A549 (cell line): ENCODE measurements around the gene MRPL9. TPM values are rescaled to one million over a fixed set of nuclear protein-coding genes. Genes with fewer than 3 reads are reported as not detected.
A peak's percentile ranks its signal among the peaks of the same experiment; 100 is the strongest.

ENCODE experiments used
- ATAC-seq, 2 experiments: fragments of 200-7000 bp in 1 of 2; fragments of >200 bp in 1 of 2; cut with Nextera tagmentation in 1 of 2; cut with Tn5 transposase in 1 of 2; 3 replicates each; pipeline versions ENCODE4 v1.8.0 to v1.9.1; 2018 to 2020; ENCODE audit warnings: mild to moderate bottlenecking in 1 of 2, moderate library complexity in 1 of 2
- CTCF ChIA-PET: fragments of 300-600 bp; sonication (Branson Sonifier 250); formaldehyde crosslinking; extraction: SDS; loops from one replicate; lab custom pipeline; 2021; ENCODE audit warnings: antibody characterized with exemption, inconsistent platforms; lab: Yijun Ruan, JAX
- POLR2A ChIA-PET: fragments of 350-600 bp; formaldehyde crosslinking; extraction: SDS; loops from one replicate; lab custom pipeline; 2021; ENCODE audit warnings: antibody characterized with exemption, inconsistent platforms; lab: Yijun Ruan, JAX
- DNase-seq, 2 experiments: peaks; one replicate each; pipeline versions ENCODE4 v3.0.0 to v3.0.0-alpha.2; 2011 to 2016; ENCODE audit warnings: low read depth in 1 of 2, low spot score in 1 of 2
- FAIRE-seq: peaks from 2 replicates; lab custom pipeline; 2011; peaks lifted over from hg19 to GRCh38; lab: Jason Lieb, UNC
- H3K27ac ChIP-seq, 2 experiments: fragments of >200 bp; sonication (Bioruptor Twin); formaldehyde crosslinking; 3 replicates each; pipeline ENCODE4 v1.5.1; 2016 to 2017
- H3K4me1 ChIP-seq: fragments of >200 bp; sonication (Bioruptor Twin); formaldehyde crosslinking; 3 replicates; pipeline ENCODE4 v1.6.1; 2016
- H3K4me2 ChIP-seq: fragments of >200 bp; sonication (Bioruptor Twin); formaldehyde crosslinking; 3 replicates; pipeline ENCODE4 v1.6.1; 2016
- H3K4me3 ChIP-seq: fragments of >200 bp; sonication (Bioruptor Twin); formaldehyde crosslinking; 3 replicates; pipeline ENCODE4 v1.5.1; 2016
- H3K9me3 ChIP-seq: fragments of >200 bp; sonication (Bioruptor Twin); formaldehyde crosslinking; 3 replicates; pipeline ENCODE4 v1.6.1; 2016
- CEBPB ChIP-seq, 2 experiments: fragments of >200 bp in 1 of 2; sonication (Bioruptor Twin) in 1 of 2; formaldehyde crosslinking in 1 of 2; IDR thresholded peaks; 2 replicates each; pipeline ENCODE4 v1.6.1; 2012 to 2016
- CHD4 ChIP-seq: fragments of 200-600 bp; sonication (generic); IDR thresholded peaks from 2 replicates; pipeline ENCODE4 v1.6.1; 2016; ENCODE audit warnings: antibody characterized with exemption, mild to moderate bottlenecking, borderline replicate concordance
- EHF ChIP-seq: fragments of 250-450 bp; sonication (Bioruptor Pico); IDR thresholded peaks from 2 replicates; pipeline ENCODE4 v1.5.0; 2020; ENCODE audit warnings: mild to moderate bottlenecking
- EHMT2 ChIP-seq: fragments of 200-600 bp; sonication (generic); IDR thresholded peaks from 2 replicates; pipeline ENCODE4 v1.6.1; 2016; ENCODE audit warnings: antibody characterized with exemption, low read depth, mild to moderate bottlenecking, moderate library complexity
- FOSL2 ChIP-seq, 2 experiments: fragments of 450-650 bp in 1 of 2; fragments of >200 bp in 1 of 2; sonication (Bioruptor Twin) in 1 of 2; formaldehyde crosslinking; IDR thresholded peaks; 2 replicates each; pipeline versions ENCODE4 v1.5.0 to v1.6.1; 2016 to 2020; ENCODE audit warnings: mild to moderate bottlenecking in 1 of 2, moderate library complexity in 1 of 2
- HDAC2 ChIP-seq: fragments of 200-600 bp; sonication (generic); IDR thresholded peaks from 2 replicates; pipeline ENCODE4 v1.6.1; 2016
- JUN ChIP-seq, 2 experiments: fragments of >200 bp; sonication (Bioruptor Twin); formaldehyde crosslinking; IDR thresholded peaks; 2 replicates in 1 of 2; 3 replicates in 1 of 2; pipeline ENCODE4 v1.6.1; 2016 to 2017
- JUNB ChIP-seq: fragments of >200 bp; sonication (Bioruptor Twin); formaldehyde crosslinking; IDR thresholded peaks from 2 replicates; pipeline ENCODE4 v1.6.1; 2016
- KDM1A ChIP-seq: fragments of 200-600 bp; sonication (generic); IDR thresholded peaks from 2 replicates; pipeline ENCODE4 v1.6.1; 2016; ENCODE audit warnings: low read depth, mild to moderate bottlenecking
- NPAS2 ChIP-seq: fragments of 250-450 bp; sonication (Bioruptor Pico); IDR thresholded peaks from 2 replicates; pipeline ENCODE4 v1.8.0; 2022; ENCODE audit warnings: mild to moderate bottlenecking, moderate library complexity, borderline replicate concordance
- NR3C1 ChIP-seq: fragments of >200 bp; sonication (Bioruptor Twin); formaldehyde crosslinking; IDR thresholded peaks from 3 replicates; pipeline ENCODE4 v1.6.1; 2017
- PHF8 ChIP-seq: fragments of 200-600 bp; sonication (generic); IDR thresholded peaks from 2 replicates; pipeline ENCODE4 v1.6.1; 2016; ENCODE audit warnings: low read depth, mild to moderate bottlenecking, antibody characterized with exemption, moderate library complexity, borderline replicate concordance
- POLR2AphosphoS2 ChIP-seq: conservative IDR thresholded peaks from 2 replicates; pipeline ENCODE4 v1.6.1; 2012; ENCODE audit warnings: low read length, improper control_type of control experiment, inconsistent platforms
- RAD21 ChIP-seq, 2 experiments: fragments of >200 bp in 1 of 2; sonication (Bioruptor Twin) in 1 of 2; formaldehyde crosslinking in 1 of 2; IDR thresholded peaks in 1 of 2; conservative IDR thresholded peaks in 1 of 2; 2 replicates in 1 of 2; 3 replicates in 1 of 2; pipeline ENCODE4 v1.6.1; 2012 to 2018; ENCODE audit warnings: inconsistent platforms in 1 of 2
- SREBF2 ChIP-seq: fragments of 450-650 bp; IDR thresholded peaks from 2 replicates; pipeline ENCODE4 v1.6.1; 2014; ENCODE audit warnings: mild to moderate bottlenecking, moderate library complexity
- TFCP2L1 ChIP-seq: fragments of 250-450 bp; sonication (Bioruptor Pico); IDR thresholded peaks from 2 replicates; pipeline ENCODE4 v1.5.0; 2021; ENCODE audit warnings: mild to moderate bottlenecking
- ZC3H11A ChIP-seq: fragments of 450-650 bp; IDR thresholded peaks from 2 replicates; pipeline ENCODE4 v1.6.1; 2014; ENCODE audit warnings: antibody characterized with exemption, mild to moderate bottlenecking
- ZFP36 ChIP-seq: fragments of 450-650 bp; IDR thresholded peaks from 2 replicates; pipeline ENCODE4 v1.6.1; 2014; ENCODE audit warnings: borderline replicate concordance; ENCODE audit not compliant: partially characterized antibody
- ZNF302 ChIP-seq: fragments of 250-450 bp; sonication (Bioruptor Pico); IDR thresholded peaks from 2 replicates; pipeline ENCODE4 v1.9.0; 2021; ENCODE audit warnings: inconsistent platforms, mild to moderate bottlenecking, moderate library complexity
- WGBS: methylation state at CpG from one replicate; pipeline ENCODE4 v1.1.6; 2017; ENCODE audit errors: missing lambda C conversion rate; 5-methylcytosine and 5-hydroxymethylcytosine counted together
- polyA plus RNA-seq, 4 experiments: library from polyadenylated mRNA; depleted of rRNA in 3 of 4; stranded (reverse); fragments of >200 nt; fragmentation: RNase III in 1 of 4; extraction: RNeasy Plus Mini Kit Qiagen cat#74134 plus additional on column Dnase treatment in 1 of 4; gene quantifications; 2 replicates in 3 of 4; 3 replicates in 1 of 4; pipeline ENCODE4 v1.2.3, GENCODE V29; 2011 to 2017
- TF ChIP-seq, protein P1 (sequence below): fragments of >200 bp; sonication (Bioruptor Twin); formaldehyde crosslinking; IDR thresholded peaks from 3 replicates; pipeline ENCODE4 v1.5.1; 2016
- TF ChIP-seq, protein P2 (sequence below): IDR thresholded peaks from 2 replicates; pipeline ENCODE4 v1.6.1; 2012
- TF ChIP-seq, protein P3 (sequence below): fragments of 250-450 bp; sonication (Bioruptor Pico); IDR thresholded peaks from 2 replicates; pipeline ENCODE4 v1.5.0; 2020; ENCODE audit warnings: low read depth, mild to moderate bottlenecking, moderate library complexity

The MRPL9 gene
- polyA plus RNA-seq, 2 of the 4 experiments (the other 2 are of a cell fraction) = 88.6 to 120 TPM

DNA sequence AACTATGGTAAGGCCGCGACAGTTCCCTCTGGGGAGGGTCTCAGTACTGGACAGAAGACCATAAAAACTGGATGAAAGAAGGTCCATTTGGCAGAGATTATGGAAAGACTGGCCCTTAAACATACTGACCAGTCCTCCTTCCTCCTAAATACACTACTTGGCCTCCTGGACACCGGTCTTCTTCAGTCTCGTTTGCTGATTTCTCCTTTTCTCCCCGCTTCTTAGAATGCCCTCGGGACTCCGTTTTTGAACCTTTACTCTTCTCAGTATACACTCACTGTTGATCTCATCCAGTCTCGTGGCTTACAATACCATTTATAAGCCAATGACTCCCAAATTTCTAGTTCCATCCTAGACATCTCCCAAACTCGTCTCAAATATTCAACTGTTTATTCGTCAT, 694 bp upstream of the MRPL9 start:
- ChIA-PET POLR2A (no interaction called here), CTCF (interaction anchor here (0.6 to 3.5 kb wide), 3 partner anchors 47 to 225 kb away, joined by 4 to 17 read pairs (median 4); no protein-coding TSS in a partner anchor)
- ATAC-seq = peak; percentile 4 to 10; a peak in 3 of 6 replicates
- Histone ChIP-seq H3K4me3 (peak overlapping the region; percentile 81), H3K27ac (peak overlapping the region; percentile 93 to 95), H3K4me1 (peaks cover 12% of the 10 kb centered on the region), H3K4me2 (peak overlapping the region; percentile 94), H3K9me3 (no peaks in the 10 kb centered on the region)
- no peak for TF ChIP-seq HDAC2
- no peak for TF ChIP-seq ZC3H11A
- no peak for TF ChIP-seq EHF (CRISPR knock-in tag)
- TF ChIP-seq EHMT2 = no peak
- no peak for TF ChIP-seq SREBF2
- TF ChIP-seq, protein P1, sequence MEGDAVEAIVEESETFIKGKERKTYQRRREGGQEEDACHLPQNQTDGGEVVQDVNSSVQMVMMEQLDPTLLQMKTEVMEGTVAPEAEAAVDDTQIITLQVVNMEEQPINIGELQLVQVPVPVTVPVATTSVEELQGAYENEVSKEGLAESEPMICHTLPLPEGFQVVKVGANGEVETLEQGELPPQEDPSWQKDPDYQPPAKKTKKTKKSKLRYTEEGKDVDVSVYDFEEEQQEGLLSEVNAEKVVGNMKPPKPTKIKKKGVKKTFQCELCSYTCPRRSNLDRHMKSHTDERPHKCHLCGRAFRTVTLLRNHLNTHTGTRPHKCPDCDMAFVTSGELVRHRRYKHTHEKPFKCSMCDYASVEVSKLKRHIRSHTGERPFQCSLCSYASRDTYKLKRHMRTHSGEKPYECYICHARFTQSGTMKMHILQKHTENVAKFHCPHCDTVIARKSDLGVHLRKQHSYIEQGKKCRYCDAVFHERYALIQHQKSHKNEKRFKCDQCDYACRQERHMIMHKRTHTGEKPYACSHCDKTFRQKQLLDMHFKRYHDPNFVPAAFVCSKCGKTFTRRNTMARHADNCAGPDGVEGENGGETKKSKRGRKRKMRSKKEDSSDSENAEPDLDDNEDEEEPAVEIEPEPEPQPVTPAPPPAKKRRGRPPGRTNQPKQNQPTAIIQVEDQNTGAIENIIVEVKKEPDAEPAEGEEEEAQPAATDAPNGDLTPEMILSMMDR = no peak
- TF ChIP-seq CHD4 = no peak
- DNase-seq = no peak
- no peak for FAIRE-seq
- 66% methylated on average over 10 of the region's 10 CpGs for WGBS

DNA sequence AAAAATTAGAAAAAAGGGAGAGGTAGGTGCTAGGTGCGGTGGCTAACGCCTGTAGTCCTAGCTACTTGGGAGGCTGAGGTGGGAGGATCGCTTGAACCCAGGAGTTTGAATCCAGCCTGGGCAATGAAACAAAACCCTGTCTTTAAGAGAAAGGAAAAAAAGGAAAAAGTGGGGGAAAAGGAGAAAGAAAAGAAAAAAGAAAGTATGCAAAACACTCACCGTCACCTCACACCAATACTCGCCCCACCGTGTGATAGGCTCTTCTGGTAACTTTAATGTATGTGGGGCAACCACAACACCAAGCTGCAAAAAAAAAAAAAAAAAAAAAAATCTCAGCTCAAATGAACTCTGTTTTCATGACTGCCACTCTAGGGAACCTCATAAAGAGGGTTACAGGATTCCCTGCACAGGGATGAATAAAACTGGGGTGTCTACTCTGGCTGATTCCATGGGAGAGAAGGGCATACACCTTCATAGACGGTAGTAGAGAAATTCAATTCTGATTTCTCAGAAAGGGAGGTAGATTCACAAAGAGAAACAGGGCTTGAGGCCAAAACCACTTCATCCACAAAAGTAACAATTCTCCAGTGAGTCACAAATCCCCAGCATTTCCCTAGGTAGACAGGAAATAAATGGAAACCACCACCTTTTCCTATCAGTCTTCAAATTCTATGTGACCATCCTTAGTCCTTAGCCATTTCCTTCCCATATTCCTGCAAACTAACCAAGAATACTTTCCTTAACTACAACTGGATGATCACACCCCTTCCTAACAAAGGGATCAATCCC, 2.5 kb downstream of the MRPL9 start:
- no peak for FAIRE-seq

DNA sequence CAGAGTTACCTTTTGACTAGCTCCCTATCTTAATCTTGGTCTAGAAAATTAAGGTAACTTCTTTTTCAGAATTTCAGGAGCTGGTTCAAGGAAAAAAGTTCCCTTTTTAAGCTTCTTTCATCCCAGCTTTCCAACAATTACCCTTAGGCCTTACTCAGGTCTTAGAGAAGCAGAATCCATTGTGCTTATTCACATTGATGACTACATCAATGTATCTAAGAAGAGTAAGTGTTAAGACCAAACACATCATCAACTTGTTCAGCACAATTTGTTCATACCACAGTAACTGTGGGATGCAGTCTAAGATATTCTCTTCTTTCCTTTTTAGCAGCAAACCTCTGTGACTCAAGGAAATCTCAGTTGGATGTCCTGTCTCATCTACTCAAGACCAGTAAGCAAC, 4.1 kb downstream of the MRPL9 start:
- CTCF ChIA-PET = interaction anchor here (0.6 to 1.5 kb wide), 3 partner anchors 14 to 131 kb away, joined by 3 to 5 read pairs (median 3); no protein-coding TSS in a partner anchor
- Histone ChIP-seq H3K4me2 (no peak overlapping the region), H3K27ac (no peak overlapping the region), H3K4me3 (no peak overlapping the region), H3K9me3 (no peaks in the 10 kb centered on the region), H3K4me1 (peaks cover 6% of the 10 kb centered on the region)
- DNase-seq (no peak), ATAC-seq (no peak), FAIRE-seq (no peak)
- TF ChIP-seq CEBPB (IDR thresholded peaks at IDR 0.05) (no peak), NR3C1 (no peak)
- TF ChIP-seq, protein P2, sequence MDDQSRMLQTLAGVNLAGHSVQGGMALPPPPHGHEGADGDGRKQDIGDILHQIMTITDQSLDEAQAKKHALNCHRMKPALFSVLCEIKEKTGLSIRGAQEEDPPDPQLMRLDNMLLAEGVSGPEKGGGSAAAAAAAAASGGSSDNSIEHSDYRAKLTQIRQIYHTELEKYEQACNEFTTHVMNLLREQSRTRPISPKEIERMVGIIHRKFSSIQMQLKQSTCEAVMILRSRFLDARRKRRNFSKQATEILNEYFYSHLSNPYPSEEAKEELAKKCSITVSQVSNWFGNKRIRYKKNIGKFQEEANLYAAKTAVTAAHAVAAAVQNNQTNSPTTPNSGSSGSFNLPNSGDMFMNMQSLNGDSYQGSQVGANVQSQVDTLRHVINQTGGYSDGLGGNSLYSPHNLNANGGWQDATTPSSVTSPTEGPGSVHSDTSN = no peak
- POLR2A ChIA-PET = interaction anchor here (1.3 kb wide), 1 partner anchor 8 kb away, joined by 5 read pairs; no protein-coding TSS in a partner anchor

More for the DNA sequence above, 2.5 kb downstream of the MRPL9 start:
- Histone ChIP-seq H3K4me2 (no peak overlapping the region), H3K27ac (no peak overlapping the region), H3K4me3 (no peak overlapping the region), H3K9me3 (no peaks in the 10 kb centered on the region), H3K4me1 (peaks cover 12% of the 10 kb centered on the region)
- TF ChIP-seq JUN (IDR thresholded peaks at IDR 0.05) (no peak), FOSL2 (IDR thresholded peaks at IDR 0.05) (no peak), FOSL2 (CRISPR knock-in tag; IDR thresholded peaks at IDR 0.05) (no peak), ZFP36 (no peak), ZNF302 (CRISPR knock-in tag) (no peak), EHMT2 (no peak), TFCP2L1 (CRISPR knock-in tag) (no peak), KDM1A (no peak), POLR2AphosphoS2 (no peak), NPAS2 (CRISPR knock-in tag) (no peak), JUNB (no peak), PHF8 (no peak), RAD21 (conservative IDR thresholded peaks at IDR 0.05 in 1 of 2, IDR thresholded peaks at IDR 0.05 in 1 of 2) (no peak)
- TF ChIP-seq, protein P3, sequence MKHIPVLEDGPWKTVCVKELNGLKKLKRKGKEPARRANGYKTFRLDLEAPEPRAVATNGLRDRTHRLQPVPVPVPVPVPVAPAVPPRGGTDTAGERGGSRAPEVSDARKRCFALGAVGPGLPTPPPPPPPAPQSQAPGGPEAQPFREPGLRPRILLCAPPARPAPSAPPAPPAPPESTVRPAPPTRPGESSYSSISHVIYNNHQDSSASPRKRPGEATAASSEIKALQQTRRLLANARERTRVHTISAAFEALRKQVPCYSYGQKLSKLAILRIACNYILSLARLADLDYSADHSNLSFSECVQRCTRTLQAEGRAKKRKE = no peak
- 84% methylated on average over 7 of the region's 7 CpGs for WGBS
- ChIA-PET CTCF (interaction anchor here (1.5 to 3.5 kb wide), 2 partner anchors 24 to 75 kb away, joined by 3 to 17 read pairs; no protein-coding TSS in a partner anchor), POLR2A (no interaction called here)
- no peak for DNase-seq
- no peak for ATAC-seq
